K562 (cell line): Measurements from ENCODE around the gene ZNF521.

Experiments used
- CTCF ChIP-seq, 3 experiments: IDR thresholded peaks in 2 of 3; conservative IDR thresholded peaks in 1 of 3; 2 replicates each; pipeline ENCODE4 v1.5.1; 2011 to 2012; ENCODE audit warnings: low read length in 3 of 3, mild to moderate bottlenecking in 3 of 3, control low read depth in 2 of 3, improper control_type of control experiment in 1 of 3, inconsistent platforms in 1 of 3, low read depth in 1 of 3, mixed read lengths in 1 of 3, moderate library complexity in 1 of 3; ENCODE audit not compliant: insufficient read depth in 2 of 3
- EGR1 ChIP-seq: fragments of 450-650 bp; conservative IDR thresholded peaks from 2 replicates; pipeline ENCODE4 v1.6.1; 2017; ENCODE audit warnings: mild to moderate bottlenecking
- EP300 ChIP-seq: IDR thresholded peaks from 2 replicates; pipeline ENCODE4 v1.6.1; 2012; ENCODE audit warnings: low read length, improper control_type of control experiment
- POLR2AphosphoS2 ChIP-seq: IDR thresholded peaks from 2 replicates; pipeline ENCODE4 v1.6.1; 2012; ENCODE audit warnings: low read length, improper control_type of control experiment
- PYGO2 ChIP-seq: fragments of 450-650 bp; IDR thresholded peaks from 2 replicates; pipeline ENCODE4 v1.6.1; 2016; ENCODE audit warnings: mild to moderate bottlenecking, missing genetic modification characterization, moderate library complexity, missing compliant biosample characterization
- TRIM28 ChIP-seq: fragments of 450-650 bp; IDR thresholded peaks from 2 replicates; pipeline ENCODE4 v1.6.1; 2017

GRCh38 chr18:25052511-25052921, 299.4 kb downstream of the ZNF521 start:
- TF ChIP-seq CTCF (IDR thresholded peaks at IDR 0.05 in 2 of 3, conservative IDR thresholded peaks at IDR 0.05 in 1 of 3; ENCODE audit: insufficient read depth in 2 of 3, low read depth in 1 of 3, low read length in 3 of 3) (no peak), PYGO2 (tag) (no peak), EP300 (no peak), EGR1 (no peak), TRIM28 (no peak), POLR2AphosphoS2 (no peak)
